Neutrophil (primary cell): Measurements from ENCODE around the gene XK.

ENCODE experiments used
- H3K27ac ChIP-seq: fragments of 200-600 bp; sonication (generic); 2 replicates; pipeline ENCODE4 v1.5.1; 2016; ENCODE audit warnings: mild to moderate bottlenecking, moderate library complexity
- H3K27me3 ChIP-seq: fragments of 200-600 bp; sonication (generic); 2 replicates; pipeline ENCODE4 v1.6.0; 2016; ENCODE audit warnings: mild to moderate bottlenecking
- H3K36me3 ChIP-seq: fragments of 200-600 bp; sonication (generic); 2 replicates; pipeline ENCODE4 v1.5.1; 2017
- H3K4me1 ChIP-seq, 2 experiments: fragments of 200-600 bp in 1 of 2; sonication (generic) in 1 of 2; 1 replicate in 1 of 2; 2 replicates in 1 of 2; pipeline versions ENCODE4 v1.5.1 to v1.6.1; 2013 to 2016; ENCODE audit warnings: low read depth in 1 of 2, low read length in 1 of 2, mild to moderate bottlenecking in 1 of 2, moderate library complexity in 1 of 2; ENCODE audit not compliant: control insufficient read depth in 1 of 2, insufficient read depth in 1 of 2
- H3K4me3 ChIP-seq, 2 experiments: fragments of 200-600 bp in 1 of 2; sonication (generic) in 1 of 2; 1 replicate in 1 of 2; 2 replicates in 1 of 2; pipeline ENCODE4 v1.5.1; 2013 to 2016; ENCODE audit warnings: low read depth in 1 of 2, low read length in 1 of 2, mild to moderate bottlenecking in 1 of 2, moderate library complexity in 1 of 2
- H3K9me3 ChIP-seq: fragments of 200-600 bp; sonication (generic); 2 replicates; pipeline ENCODE4 v1.5.1; 2016
- TF ChIP-seq, protein P1 (sequence below): fragments of 200-600 bp; sonication (generic); IDR thresholded peaks from 2 replicates; pipeline ENCODE4 v1.5.1; 2016; ENCODE audit warnings: antibody characterized with exemption

Gene XK

DNA sequence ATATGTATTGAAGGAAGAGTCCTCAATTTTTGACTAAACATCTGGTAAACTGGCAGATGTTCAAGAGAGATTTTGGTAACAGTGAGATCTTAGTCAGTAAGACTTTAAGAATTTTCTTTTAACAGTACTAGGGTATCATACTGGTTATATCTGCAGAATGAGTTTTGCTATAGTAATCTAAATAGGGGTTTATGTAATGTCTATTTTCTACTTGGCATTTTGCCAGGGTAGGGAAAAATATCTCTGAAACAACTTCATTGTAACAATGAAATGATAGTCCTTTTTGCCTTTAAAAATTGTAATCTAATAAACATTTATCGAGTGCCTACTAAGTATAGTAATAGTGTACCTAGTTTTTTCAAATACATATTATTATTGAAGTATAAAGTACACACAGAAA is 32.1 kb downstream of the XK start:
- Histone ChIP-seq H3K27me3 (no peaks in the 10 kb centered on the region), H3K4me1 (no peaks in the 10 kb centered on the region), H3K9me3 (no peaks in the 10 kb centered on the region), H3K36me3 (no peaks in the 10 kb centered on the region), H3K4me3 (no peak overlapping the region), H3K27ac (no peak overlapping the region)
- TF ChIP-seq, protein P1, sequence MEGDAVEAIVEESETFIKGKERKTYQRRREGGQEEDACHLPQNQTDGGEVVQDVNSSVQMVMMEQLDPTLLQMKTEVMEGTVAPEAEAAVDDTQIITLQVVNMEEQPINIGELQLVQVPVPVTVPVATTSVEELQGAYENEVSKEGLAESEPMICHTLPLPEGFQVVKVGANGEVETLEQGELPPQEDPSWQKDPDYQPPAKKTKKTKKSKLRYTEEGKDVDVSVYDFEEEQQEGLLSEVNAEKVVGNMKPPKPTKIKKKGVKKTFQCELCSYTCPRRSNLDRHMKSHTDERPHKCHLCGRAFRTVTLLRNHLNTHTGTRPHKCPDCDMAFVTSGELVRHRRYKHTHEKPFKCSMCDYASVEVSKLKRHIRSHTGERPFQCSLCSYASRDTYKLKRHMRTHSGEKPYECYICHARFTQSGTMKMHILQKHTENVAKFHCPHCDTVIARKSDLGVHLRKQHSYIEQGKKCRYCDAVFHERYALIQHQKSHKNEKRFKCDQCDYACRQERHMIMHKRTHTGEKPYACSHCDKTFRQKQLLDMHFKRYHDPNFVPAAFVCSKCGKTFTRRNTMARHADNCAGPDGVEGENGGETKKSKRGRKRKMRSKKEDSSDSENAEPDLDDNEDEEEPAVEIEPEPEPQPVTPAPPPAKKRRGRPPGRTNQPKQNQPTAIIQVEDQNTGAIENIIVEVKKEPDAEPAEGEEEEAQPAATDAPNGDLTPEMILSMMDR, result no peak

DNA sequence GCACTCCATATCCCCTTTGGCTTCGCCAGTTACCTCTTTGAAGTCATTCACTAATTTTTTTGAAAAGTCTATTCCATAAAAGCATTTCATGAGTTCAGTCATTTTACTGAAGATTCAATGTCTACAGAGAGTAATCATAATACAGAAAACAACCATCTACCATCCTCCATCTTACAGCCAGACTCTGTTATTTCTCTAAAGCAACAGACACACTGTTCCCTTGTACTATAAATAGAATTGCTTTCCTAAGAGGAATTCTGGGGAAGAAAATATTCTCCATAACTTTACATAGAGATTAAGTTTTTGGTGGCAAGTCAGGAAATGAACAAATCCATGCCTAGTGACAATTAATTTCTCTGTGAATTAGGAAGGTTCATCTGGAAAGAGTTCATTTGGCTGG is 37.0 kb downstream of the XK start:
- H3K4me1 ChIP-seq, result no peaks in the 10 kb centered on the region
- H3K27ac ChIP-seq, result no peak overlapping the region
- TF ChIP-seq, protein P1, result no peak

DNA sequence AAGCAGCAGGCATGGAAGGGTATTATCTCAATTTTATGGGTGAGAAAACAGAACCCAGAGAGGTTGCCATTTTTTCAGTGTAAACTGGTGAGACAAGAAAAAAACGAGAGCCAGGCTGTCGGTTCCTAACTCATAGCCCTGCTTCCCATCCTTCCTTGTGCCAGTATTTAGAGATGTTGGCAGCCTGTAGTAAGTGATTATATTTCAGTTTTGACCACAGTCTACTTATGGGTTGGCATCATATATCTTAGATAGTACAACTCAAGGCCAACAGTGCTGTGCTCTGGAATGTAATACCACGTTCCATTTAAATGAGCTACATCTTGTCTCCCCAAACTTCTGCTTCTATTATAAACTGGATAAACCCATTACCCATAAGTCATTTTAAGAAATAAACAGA is 40.8 kb downstream of the XK start:
- TF ChIP-seq, protein P1, result no peak
- Histone ChIP-seq H3K9me3 (no peaks in the 10 kb centered on the region), H3K27ac (no peak overlapping the region), H3K4me3 (no peak overlapping the region), H3K36me3 (no peaks in the 10 kb centered on the region), H3K4me1 (no peaks in the 10 kb centered on the region), H3K27me3 (no peaks in the 10 kb centered on the region)

More for the DNA sequence above, 37.0 kb downstream of the XK start:
- H3K9me3 ChIP-seq, result no peaks in the 10 kb centered on the region
- H3K4me3 ChIP-seq, result no peak overlapping the region
- no peaks in the 10 kb centered on the region for H3K27me3 ChIP-seq
- H3K36me3 ChIP-seq, result no peaks in the 10 kb centered on the region

DNA sequence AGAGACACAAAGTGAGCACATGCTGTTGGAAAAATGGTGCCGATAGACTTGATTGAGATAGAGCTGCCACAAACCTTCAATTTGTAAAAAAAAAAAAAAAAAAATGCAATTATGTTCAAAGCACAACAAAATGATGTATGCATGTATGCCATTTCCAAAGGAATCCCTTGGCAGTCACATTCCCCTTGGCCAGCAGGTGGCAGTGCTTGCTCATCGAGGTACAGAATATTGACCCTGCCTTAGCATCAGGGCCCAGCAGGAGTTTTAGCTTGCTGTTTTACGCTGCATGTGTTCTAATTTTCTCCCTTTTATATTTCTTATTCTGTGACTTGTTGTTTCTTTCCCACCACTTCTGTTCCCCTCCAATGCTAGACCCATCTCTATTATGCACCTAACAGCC is 59.8 kb downstream of the XK start:
- Histone ChIP-seq H3K4me3 (no peak overlapping the region), H3K36me3 (no peaks in the 10 kb centered on the region), H3K9me3 (no peaks in the 10 kb centered on the region), H3K27me3 (no peaks in the 10 kb centered on the region), H3K4me1 (peaks cover 27 to 30% of the 10 kb centered on the region in 2 experiments), H3K27ac (peak overlapping the region; percentile 93)
- TF ChIP-seq, protein P1, result peak; percentile 70

- Histone ChIP-seq H3K4me1 (peaks cover 27 to 30% of the 10 kb centered on the region in 2 experiments), H3K27ac (peak overlapping the region; percentile 93), H3K27me3 (no peaks in the 10 kb centered on the region), H3K4me3 (peak overlapping the region in 1 of 2 experiments; percentile 13), H3K36me3 (no peaks in the 10 kb centered on the region), H3K9me3 (no peaks in the 10 kb centered on the region)
- TF ChIP-seq, protein P1, result no peak
These were observed 60.2 kb downstream of the XK start for GRCh38 chrX:37745835-37746217.
